ENCODE data around the gene KRT85.

Gene KRT85

GRCh38 chr12:52364901-52365489 is 2.3 kb downstream of the KRT85 start:
- no peak for DNase-seq (ENCODE audit: low read depth)

- no peak for DNase-seq (ENCODE audit: low read depth)
Observed at GRCh38 chr12:52364061-52364460, 3.2 kb downstream of the KRT85 start.

- no peak for DNase-seq (ENCODE audit: low read depth)
Observed at GRCh38 chr12:52363111-52363679, 4.1 kb downstream of the KRT85 start.

GRCh38 chr12:52362118-52362726 is 5.1 kb downstream of the KRT85 start:
- DNase-seq (ENCODE audit: low read depth) = no peak

GRCh38 chr12:52361553-52361952 is 5.7 kb downstream of the KRT85 start:
- DNase-seq (ENCODE audit: low read depth) = no peak

- no peak for DNase-seq (ENCODE audit: low read depth)
Observed at GRCh38 chr12:52360663-52361271, 6.5 kb downstream of the KRT85 start.

GRCh38 chr12:52360106-52360662 is 7.1 kb downstream of the KRT85 start:
- no peak for DNase-seq (ENCODE audit: low read depth)

GRCh38 chr12:52359621-52360061 is 7.6 kb downstream of the KRT85 start:
- no peak for DNase-seq (ENCODE audit: low read depth)

GRCh38 chr12:52358575-52359350 is 8.5 kb downstream of the KRT85 start:
- DNase-seq (ENCODE audit: low read depth) = no peak

- no peak for DNase-seq (ENCODE audit: low read depth)
Observed at GRCh38 chr12:52356762-52357580, 10.3 kb downstream of the KRT85 start.

GRCh38 chr12:52356031-52356761 is 11.1 kb downstream of the KRT85 start:
- no peak for DNase-seq (ENCODE audit: low read depth)

- DNase-seq (ENCODE audit: low read depth) = no peak
Observed at GRCh38 chr12:52355176-52355575, 12.1 kb downstream of the KRT85 start.

GRCh38 chr12:52354200-52354599 is 13.1 kb downstream of the KRT85 start:
- no peak for DNase-seq (ENCODE audit: low read depth)

GRCh38 chr12:52353766-52354165 is 13.5 kb downstream of the KRT85 start:
- DNase-seq (ENCODE audit: low read depth) = no peak

GRCh38 chr12:52352951-52353350 is 14.3 kb downstream of the KRT85 start:
- DNase-seq (ENCODE audit: low read depth) = no peak

- no peak for DNase-seq (ENCODE audit: low read depth)
Observed at GRCh38 chr12:52351196-52352059, 15.9 kb downstream of the KRT85 start.

GRCh38 chr12:52350786-52351185 is 16.5 kb downstream of the KRT85 start:
- no peak for DNase-seq (ENCODE audit: low read depth)

GRCh38 chr12:52350021-52350620 is 17.2 kb downstream of the KRT85 start:
- DNase-seq (ENCODE audit: low read depth) = no peak

- no peak for DNase-seq (ENCODE audit: low read depth)
Observed at GRCh38 chr12:52349196-52349595, 18.1 kb downstream of the KRT85 start.

All from stimulated activated CD8-positive, alpha-beta memory T cell treated with anti-CD3 and anti-CD28 coated beads, Interleukin-7, amount 100 ng/mL, for 24 hours (primary cell).